Measurements from ENCODE around the gene CACYBP.

GRCh38 chr1:175000697-175001187 is 995 bp downstream of the CACYBP start:
- TF ChIP-seq CTCF (IDR thresholded peaks at IDR 0.05) (no peak), POLR2A (IDR thresholded peaks at IDR 0.05) (no peak)
